Natural killer cell (primary cell): ENCODE data around the gene CAPZA1. TPM values are rescaled to one million over a fixed set of nuclear protein-coding genes. Genes with fewer than 3 reads are reported as not detected.
"Not testable (repeated sequence)": the region's sequence is repeated elsewhere in the genome, so short reads cannot be mapped to it uniquely, and the experiment has no call there.

Experiments used
- ATAC-seq, 3 donors: fragments of 150-1000 bp in 2 of 3; fragments of 200-7000 bp in 1 of 3; cut with Tn5 transposase; 1 replicate in 1 of 3; 2 replicates in 2 of 3; pipeline ENCODE4 v1.10.0; 2021; ENCODE audit warnings: mild to moderate bottlenecking in 2 of 3, moderate library complexity in 2 of 3
- DNase-seq, 2 donors: peaks; one replicate each; pipeline versions ENCODE4 v3.0.0 to v3.0.0-alpha.2; 2013 to 2021; ENCODE audit warnings: mixed read lengths in 1 of 2
- H3K27ac ChIP-seq: one replicate; pipeline ENCODE4 v1.5.1; 2013; ENCODE audit warnings: mild to moderate bottlenecking, low read length
- H3K27me3 ChIP-seq: one replicate; pipeline ENCODE4 v1.6.1; 2013; ENCODE audit warnings: low read length; ENCODE audit not compliant: control insufficient read depth, insufficient read depth
- H3K36me3 ChIP-seq: one replicate; pipeline ENCODE4 v1.6.1; 2013; ENCODE audit warnings: low read length; ENCODE audit not compliant: control insufficient read depth, insufficient read depth
- H3K4me1 ChIP-seq: one replicate; pipeline ENCODE4 v1.6.1; 2013; ENCODE audit warnings: low read length; ENCODE audit not compliant: control insufficient read depth, insufficient read depth
- H3K4me3 ChIP-seq: one replicate; pipeline ENCODE4 v1.5.1; 2013; ENCODE audit warnings: low read length
- H3K9me3 ChIP-seq: one replicate; pipeline ENCODE4 v1.6.1; 2013; ENCODE audit warnings: low read length; ENCODE audit not compliant: control insufficient read depth, insufficient read depth
- H3K27ac Mint-ChIP-seq, 2 donors: one replicate each; pipeline ENCODE4 v1.8.0; 2022; ENCODE audit warnings: mild to moderate bottlenecking in 2 of 2, mixed read lengths in 2 of 2, moderate library complexity in 1 of 2
- H3K27me3 Mint-ChIP-seq, 2 donors: one replicate each; pipeline ENCODE4 v1.8.0; 2022; ENCODE audit warnings: low read depth in 2 of 2, mixed read lengths in 2 of 2
- H3K36me3 Mint-ChIP-seq: one replicate; pipeline ENCODE4 v1.8.0; 2022; ENCODE audit warnings: mixed read lengths
- H3K4me1 Mint-ChIP-seq, 2 donors: one replicate each; pipeline ENCODE4 v1.8.0; 2022; ENCODE audit warnings: mixed read lengths in 2 of 2
- H3K4me3 Mint-ChIP-seq: one replicate; pipeline ENCODE4 v1.8.0; 2022; ENCODE audit warnings: mild to moderate bottlenecking, moderate library complexity, mixed read lengths
- H3K9me3 Mint-ChIP-seq, 2 donors: one replicate each; pipeline ENCODE4 v1.8.0; 2022; ENCODE audit warnings: mixed read lengths in 2 of 2
- WGBS: methylation state at CpG from one replicate; pipeline ENCODE4 v1.1.7; 2013; ENCODE audit warnings: missing lambda C conversion rate; ENCODE audit not compliant: insufficient coverage; 5-methylcytosine and 5-hydroxymethylcytosine counted together
- intact Hi-C: fragments of 100-400 bp; cut with micrococcal nuclease; formaldehyde crosslinking; loops from one replicate; pipeline ENCODE4 v1.14.2; 2022
- total RNA-seq, 4 donors: library from RNA; stranded (reverse); fragments of 120-200 nt in 1 of 4; gene quantifications; one replicate each; pipeline versions ENCODE4 v1.2.3 to v1.2.4, GENCODE V29; 2013 to 2022
- TF ChIP-seq, protein P1 (sequence below): fragments of 200-600 bp; IDR thresholded peaks from one replicate; pipeline ENCODE4 v1.8.0; 2022; ENCODE audit warnings: antibody characterized with exemption

The CAPZA1 gene
- total RNA-seq, 3 donors from 2014 or later (not counting 1 experiment from before 2014, with no cell fraction given) = 231 to 244 (median 233) TPM

DNA sequence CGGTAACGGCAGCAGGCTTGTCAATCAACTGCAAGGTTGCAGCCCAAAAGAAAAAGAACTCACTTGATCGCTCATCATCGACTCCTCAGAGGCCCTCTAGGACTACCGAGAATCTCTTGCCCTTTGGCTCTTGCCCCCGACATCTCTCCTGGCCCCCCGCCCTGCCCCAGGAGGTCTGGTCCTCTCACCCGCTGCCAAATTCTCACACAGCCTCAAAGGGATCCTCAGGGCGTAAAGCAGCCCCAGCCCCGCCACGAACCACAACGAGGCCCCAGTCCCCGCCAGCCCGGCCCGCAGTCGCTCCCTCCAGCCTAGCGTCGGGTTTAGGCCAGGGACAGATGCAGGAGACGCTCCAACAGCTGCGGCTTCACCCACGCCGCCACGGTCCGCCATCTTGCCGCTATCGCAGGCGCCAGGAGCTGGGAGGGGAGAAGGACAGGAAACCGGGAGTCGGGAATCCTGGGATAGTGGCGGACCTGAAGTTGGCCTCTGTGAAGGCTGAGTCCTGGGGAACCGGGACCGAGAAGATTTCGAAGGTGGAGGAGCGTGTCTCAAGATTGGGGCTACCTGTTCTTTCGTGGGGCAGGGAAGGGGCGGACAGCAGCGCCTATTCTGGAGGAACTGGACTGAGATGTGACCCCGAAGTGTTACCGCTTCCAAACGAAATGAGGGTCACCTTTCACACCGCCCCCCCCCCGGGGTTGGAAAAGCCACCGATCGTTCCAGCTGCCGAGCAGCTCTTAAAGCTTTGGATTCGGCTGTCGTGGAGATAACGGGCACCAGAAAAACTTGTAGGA, 713 bp upstream of the CAPZA1 start, which contains the start of gene ST7L:
Gene ST7L, minus strand, starts transcription at position 421 of the 797 bp plus-strand sequence. Its CDS starts 28 bp downstream, at position 393.
- peaks cover 2% of the 10 kb centered on the region for H3K36me3 ChIP-seq
- Mint-ChIP-seq H3K36me3 (no peaks in the 10 kb centered on the region), H3K4me1 (peaks cover 41% of the 10 kb centered on the region in 2 donors), H3K27ac (peak within 1 kb of the TSS; percentile 94 to 99), H3K9me3 (no peaks in the 10 kb centered on the region), H3K4me3 (peak within 1 kb of the TSS; percentile 98), H3K27me3 (no peaks in the 10 kb centered on the region)
- H3K9me3 ChIP-seq = no peaks in the 10 kb centered on the region
- TF ChIP-seq, protein P1, sequence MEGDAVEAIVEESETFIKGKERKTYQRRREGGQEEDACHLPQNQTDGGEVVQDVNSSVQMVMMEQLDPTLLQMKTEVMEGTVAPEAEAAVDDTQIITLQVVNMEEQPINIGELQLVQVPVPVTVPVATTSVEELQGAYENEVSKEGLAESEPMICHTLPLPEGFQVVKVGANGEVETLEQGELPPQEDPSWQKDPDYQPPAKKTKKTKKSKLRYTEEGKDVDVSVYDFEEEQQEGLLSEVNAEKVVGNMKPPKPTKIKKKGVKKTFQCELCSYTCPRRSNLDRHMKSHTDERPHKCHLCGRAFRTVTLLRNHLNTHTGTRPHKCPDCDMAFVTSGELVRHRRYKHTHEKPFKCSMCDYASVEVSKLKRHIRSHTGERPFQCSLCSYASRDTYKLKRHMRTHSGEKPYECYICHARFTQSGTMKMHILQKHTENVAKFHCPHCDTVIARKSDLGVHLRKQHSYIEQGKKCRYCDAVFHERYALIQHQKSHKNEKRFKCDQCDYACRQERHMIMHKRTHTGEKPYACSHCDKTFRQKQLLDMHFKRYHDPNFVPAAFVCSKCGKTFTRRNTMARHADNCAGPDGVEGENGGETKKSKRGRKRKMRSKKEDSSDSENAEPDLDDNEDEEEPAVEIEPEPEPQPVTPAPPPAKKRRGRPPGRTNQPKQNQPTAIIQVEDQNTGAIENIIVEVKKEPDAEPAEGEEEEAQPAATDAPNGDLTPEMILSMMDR = no peak
- peak within 1 kb of the TSS; percentile 52 for H3K4me3 ChIP-seq
- ATAC-seq = peak; percentile 20 to 38 (median 27)
- no peaks in the 10 kb centered on the region for H3K27me3 ChIP-seq
- DNase-seq = peak; percentile 62 to 78
- peaks cover 20% of the 10 kb centered on the region for H3K4me1 ChIP-seq
- WGBS = under 1% methylated on average over 48 of the region's 48 CpGs
- peak within 1 kb of the TSS; percentile 86 for H3K27ac ChIP-seq
- intact Hi-C loops = loop anchor here (1.0 to 10.0 kb wide), 5 partner anchors 55 to 1253 kb away; partner anchors contain the start of genes LRIG2, MOV10 and PTPN22

DNA sequence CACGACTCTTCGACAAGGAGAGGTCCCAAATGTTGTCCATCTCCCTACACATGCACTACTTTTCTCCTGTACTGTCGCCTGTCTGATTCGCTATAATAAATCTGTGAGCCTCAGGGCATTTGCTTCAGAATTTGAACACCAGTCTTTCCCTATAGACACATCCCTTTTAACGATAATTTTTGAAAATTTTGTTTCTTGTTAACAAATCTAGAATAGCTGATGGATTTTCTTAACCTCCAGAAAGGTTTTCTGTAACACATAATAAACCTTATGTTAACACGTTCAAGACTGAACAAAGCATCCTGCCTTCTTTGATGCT, 704 bp downstream of the CAPZA1 start:
- Mint-ChIP-seq H3K27me3 (no peaks in the 10 kb centered on the region), H3K36me3 (no peaks in the 10 kb centered on the region), H3K4me1 (peaks cover 49 to 50% of the 10 kb centered on the region in 2 donors), H3K27ac (peak overlapping the region; percentile 94 to 99), H3K9me3 (no peaks in the 10 kb centered on the region), H3K4me3 (peak overlapping the region; percentile 98)
- H3K27ac ChIP-seq = peak overlapping the region; percentile 86
- peaks cover 2% of the 10 kb centered on the region for H3K36me3 ChIP-seq
- no peaks in the 10 kb centered on the region for H3K9me3 ChIP-seq
- ATAC-seq (no peak), DNase-seq (no peak)
- 4% methylated on average over 5 of the region's 6 CpGs for WGBS
- intact Hi-C loops = no loop called here
- H3K4me1 ChIP-seq = peaks cover 26% of the 10 kb centered on the region
- no peaks in the 10 kb centered on the region for H3K27me3 ChIP-seq
- peak overlapping the region; percentile 52 for H3K4me3 ChIP-seq
- TF ChIP-seq, protein P1 = no peak

DNA sequence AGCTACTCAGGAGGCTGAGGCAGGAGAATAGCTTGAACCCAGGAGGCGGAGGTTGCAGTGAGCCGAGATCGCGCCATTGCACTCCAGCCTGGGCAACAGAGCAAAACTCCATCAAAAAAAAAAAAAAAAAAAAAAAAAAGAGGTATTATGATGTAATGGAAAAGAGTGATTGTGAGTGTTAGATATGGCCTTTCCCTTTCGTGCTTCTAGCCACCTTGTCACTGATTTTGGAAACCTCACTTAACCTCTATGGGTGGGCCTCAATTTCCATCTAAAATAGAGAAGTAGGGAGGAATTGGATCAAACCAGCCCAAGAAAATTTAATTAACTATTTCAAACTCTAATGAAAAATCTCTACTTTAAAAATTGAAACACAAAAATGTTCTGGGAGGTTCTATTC, 4.9 kb downstream of the CAPZA1 start:
- peaks cover 67 to 71% of the 10 kb centered on the region in 2 donors for H3K4me1 Mint-ChIP-seq
- DNase-seq = peak in 1 of 2 donors; percentile 41
- H3K4me3 ChIP-seq, H3K27me3 ChIP-seq, intact Hi-C loops, H3K36me3 Mint-ChIP-seq, ATAC-seq, H3K9me3 Mint-ChIP-seq, H3K36me3 ChIP-seq, H3K27me3 Mint-ChIP-seq, H3K9me3 ChIP-seq: not testable (repeated sequence)
- H3K27ac ChIP-seq = peak overlapping the region; percentile 22
- H3K27ac Mint-ChIP-seq = peak overlapping the region; percentile 41 to 82
- WGBS = no CpG with 5 or more reads among the region's 5 CpGs
- H3K4me3 Mint-ChIP-seq = peak overlapping the region; percentile 25
- H3K4me1 ChIP-seq = peaks cover 37% of the 10 kb centered on the region

DNA sequence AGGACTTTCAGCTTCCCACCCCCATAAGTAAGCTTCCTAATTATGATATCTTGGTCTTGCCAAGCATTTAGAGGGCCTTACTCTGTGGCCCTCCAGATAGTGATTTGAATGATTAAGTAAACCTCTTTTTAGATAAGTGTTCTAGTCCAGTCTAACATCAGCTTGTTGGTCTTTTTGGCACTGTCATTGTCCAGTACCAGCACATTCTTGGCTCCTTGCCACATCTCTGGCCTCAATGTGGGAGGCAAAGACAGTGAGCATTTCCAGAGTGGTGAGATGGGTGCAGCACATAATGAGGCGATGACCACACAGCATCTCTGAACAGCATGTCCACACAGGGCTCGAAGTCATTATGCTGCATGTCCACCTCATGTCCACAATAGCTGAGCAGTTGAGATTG, 6.1 kb downstream of the CAPZA1 start:
- no peaks in the 10 kb centered on the region for H3K9me3 ChIP-seq
- H3K27me3 ChIP-seq = no peaks in the 10 kb centered on the region
- TF ChIP-seq, protein P1 = no peak
- 93% methylated on average over 2 of the region's 2 CpGs for WGBS
- no peaks in the 10 kb centered on the region for H3K36me3 Mint-ChIP-seq
- DNase-seq (no peak), ATAC-seq (no peak)
- H3K27ac Mint-ChIP-seq = peak overlapping the region; percentile 41 to 82
- H3K36me3 ChIP-seq = peaks cover 17% of the 10 kb centered on the region
- peaks cover 64 to 71% of the 10 kb centered on the region in 2 donors for H3K4me1 Mint-ChIP-seq
- peaks cover 42% of the 10 kb centered on the region for H3K4me1 ChIP-seq
- no peaks in the 10 kb centered on the region for H3K9me3 Mint-ChIP-seq
- intact Hi-C loops = no loop called here
- H3K4me3 ChIP-seq = no peak overlapping the region
- no peak overlapping the region for H3K27ac ChIP-seq
- no peak overlapping the region for H3K4me3 Mint-ChIP-seq
- no peaks in the 10 kb centered on the region for H3K27me3 Mint-ChIP-seq
